ENCODE results near the gene AIG1. TPM values are rescaled to one million over a fixed set of nuclear protein-coding genes. Genes with fewer than 3 reads are reported as not detected.
"Not testable (repeated sequence)": the region's sequence is repeated elsewhere in the genome, so short reads cannot be mapped to it uniquely, and the experiment has no call there.

AIG1 gene
- total and polyA plus RNA-seq, 2 experiments from 2014 or later = 92.8 to 102 TPM

- no peak for DNase-seq (ENCODE audit: low spot score)
- H2AFZ ChIP-seq = no peak overlapping the region
- no peaks in the 10 kb centered on the region for H3K36me3 ChIP-seq (replicated peaks; ENCODE audit: insufficient read depth, low read depth)
- TF ChIP-seq EZH2phosphoT487 (IDR thresholded peaks at IDR 0.05; ENCODE audit: low read depth, severe bottlenecking, unreplicated experiment) (no peak), EZH2 (IDR thresholded peaks at IDR 0.05; ENCODE audit: borderline replicate concordance) (no peak)
- TF ChIP-seq, protein P1, sequence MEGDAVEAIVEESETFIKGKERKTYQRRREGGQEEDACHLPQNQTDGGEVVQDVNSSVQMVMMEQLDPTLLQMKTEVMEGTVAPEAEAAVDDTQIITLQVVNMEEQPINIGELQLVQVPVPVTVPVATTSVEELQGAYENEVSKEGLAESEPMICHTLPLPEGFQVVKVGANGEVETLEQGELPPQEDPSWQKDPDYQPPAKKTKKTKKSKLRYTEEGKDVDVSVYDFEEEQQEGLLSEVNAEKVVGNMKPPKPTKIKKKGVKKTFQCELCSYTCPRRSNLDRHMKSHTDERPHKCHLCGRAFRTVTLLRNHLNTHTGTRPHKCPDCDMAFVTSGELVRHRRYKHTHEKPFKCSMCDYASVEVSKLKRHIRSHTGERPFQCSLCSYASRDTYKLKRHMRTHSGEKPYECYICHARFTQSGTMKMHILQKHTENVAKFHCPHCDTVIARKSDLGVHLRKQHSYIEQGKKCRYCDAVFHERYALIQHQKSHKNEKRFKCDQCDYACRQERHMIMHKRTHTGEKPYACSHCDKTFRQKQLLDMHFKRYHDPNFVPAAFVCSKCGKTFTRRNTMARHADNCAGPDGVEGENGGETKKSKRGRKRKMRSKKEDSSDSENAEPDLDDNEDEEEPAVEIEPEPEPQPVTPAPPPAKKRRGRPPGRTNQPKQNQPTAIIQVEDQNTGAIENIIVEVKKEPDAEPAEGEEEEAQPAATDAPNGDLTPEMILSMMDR (IDR thresholded peaks at IDR 0.05; ENCODE audit: poor library complexity) = no peak
- H4K20me1 ChIP-seq (ENCODE audit: insufficient read depth, poor library complexity, severe bottlenecking) = no peaks in the 10 kb centered on the region
- no peak overlapping the region for H3K4me2 ChIP-seq
- no peaks in the 10 kb centered on the region for H3K9me3 ChIP-seq (ENCODE audit: low read depth)
- H3K9me2 ChIP-seq (replicated peaks; ENCODE audit: insufficient read depth) = no peaks in the 10 kb centered on the region
- no peaks in the 10 kb centered on the region for H3K27me3 ChIP-seq
- H3K4me1 ChIP-seq (ENCODE audit: insufficient read depth) = no peaks in the 10 kb centered on the region
- H3K79me2 ChIP-seq = no peaks in the 10 kb centered on the region
- 68% methylated on average over 5 of the region's 5 CpGs for WGBS (ENCODE audit: low lambda C conversion rate, missing lambda C conversion rate)
- no peak overlapping the region for H3K4me3 ChIP-seq
- no peak overlapping the region for H3K27ac ChIP-seq
These were observed 41.7 kb upstream of the AIG1 start for GRCh38 chr6:143018955-143019354.

DNA sequence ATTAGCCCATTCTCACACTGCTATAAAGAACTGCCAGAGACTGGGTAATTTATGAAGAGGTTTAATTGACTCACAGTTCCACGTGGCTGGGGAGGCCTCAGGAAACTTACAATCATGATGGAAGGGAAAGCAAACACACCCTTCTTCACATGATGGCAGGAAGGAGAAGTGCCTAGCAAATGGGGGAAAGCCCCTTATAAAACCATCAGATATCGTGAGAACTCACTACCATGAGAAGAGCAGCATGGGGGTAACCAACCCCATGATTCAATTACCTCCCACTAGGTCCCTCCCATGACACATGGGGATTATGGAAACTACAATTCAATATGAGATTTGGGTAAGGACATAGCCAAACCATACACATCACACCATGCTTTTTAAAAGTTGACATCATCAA is 39.8 kb upstream of the AIG1 start:
- H3K4me3 ChIP-seq, H2AFZ ChIP-seq: not testable (repeated sequence)
- WGBS (ENCODE audit: low lambda C conversion rate, missing lambda C conversion rate) = 74% methylated on average over 2 of the region's 2 CpGs

DNA sequence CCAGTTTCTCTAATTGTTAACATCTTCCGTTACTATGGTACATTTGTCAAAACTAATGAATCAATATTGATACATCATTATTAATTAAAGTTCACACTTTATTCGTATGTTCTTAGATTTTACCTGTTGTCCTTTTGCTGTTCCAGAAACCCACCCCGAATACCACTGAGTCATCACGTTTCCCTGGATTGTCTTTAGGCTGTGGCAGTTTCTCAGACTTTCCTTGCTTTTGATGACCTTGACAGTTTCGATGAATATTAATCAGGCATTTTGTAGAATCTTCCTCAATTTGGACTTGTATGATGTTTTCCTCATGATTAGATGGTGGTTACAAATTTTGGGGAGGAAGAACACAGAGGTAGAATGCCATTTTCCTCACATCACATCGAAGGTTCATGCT is 39.1 kb upstream of the AIG1 start:
- Histone ChIP-seq H3K27me3 (no peaks in the 10 kb centered on the region), H3K9me3 (ENCODE audit: low read depth) (no peaks in the 10 kb centered on the region), H3K4me2 (no peak overlapping the region), H3K79me2 (no peaks in the 10 kb centered on the region), H3K9me2 (replicated peaks; ENCODE audit: insufficient read depth) (no peaks in the 10 kb centered on the region), H2AFZ (no peak overlapping the region), H3K36me3 (replicated peaks; ENCODE audit: insufficient read depth, low read depth) (no peaks in the 10 kb centered on the region), H4K20me1 (ENCODE audit: insufficient read depth, poor library complexity, severe bottlenecking) (no peaks in the 10 kb centered on the region), H3K4me1 (ENCODE audit: insufficient read depth) (no peaks in the 10 kb centered on the region), H3K27ac (no peak overlapping the region), H3K4me3 (no peak overlapping the region)
- WGBS (ENCODE audit: low lambda C conversion rate, missing lambda C conversion rate) = 95% methylated on average over 6 of the region's 6 CpGs
- TF ChIP-seq, protein P1 (IDR thresholded peaks at IDR 0.05; ENCODE audit: poor library complexity) = no peak
- no peak for TF ChIP-seq EZH2phosphoT487 (IDR thresholded peaks at IDR 0.05; ENCODE audit: low read depth, severe bottlenecking, unreplicated experiment)
- no peak for TF ChIP-seq EZH2 (IDR thresholded peaks at IDR 0.05; ENCODE audit: borderline replicate concordance)
- no peak for DNase-seq (ENCODE audit: low spot score)

More for the DNA sequence above, 39.8 kb upstream of the AIG1 start:
- DNase-seq (ENCODE audit: low spot score); H3K4me2 ChIP-seq; H4K20me1 ChIP-seq (ENCODE audit: insufficient read depth, poor library complexity, severe bottlenecking); H3K9me2 ChIP-seq (replicated peaks; ENCODE audit: insufficient read depth); H3K9me3 ChIP-seq (ENCODE audit: low read depth); H3K27me3 ChIP-seq; H3K79me2 ChIP-seq; H3K36me3 ChIP-seq (replicated peaks; ENCODE audit: insufficient read depth, low read depth); H3K27ac ChIP-seq; H3K4me1 ChIP-seq (ENCODE audit: insufficient read depth): not testable (repeated sequence)

- 88% methylated on average over 2 of the region's 2 CpGs for WGBS (ENCODE audit: low lambda C conversion rate, missing lambda C conversion rate)
- H3K27me3 ChIP-seq = no peaks in the 10 kb centered on the region
- TF ChIP-seq EZH2phosphoT487 (IDR thresholded peaks at IDR 0.05; ENCODE audit: low read depth, severe bottlenecking, unreplicated experiment) (no peak), EZH2 (IDR thresholded peaks at IDR 0.05; ENCODE audit: borderline replicate concordance) (no peak)
- TF ChIP-seq, protein P1 (IDR thresholded peaks at IDR 0.05; ENCODE audit: poor library complexity) = no peak
- H3K4me2 ChIP-seq = no peak overlapping the region
- no peaks in the 10 kb centered on the region for H3K9me3 ChIP-seq (ENCODE audit: low read depth)
- no peak overlapping the region for H3K4me3 ChIP-seq
- H3K9me2 ChIP-seq (replicated peaks; ENCODE audit: insufficient read depth) = no peaks in the 10 kb centered on the region
- H3K4me1 ChIP-seq (ENCODE audit: insufficient read depth) = no peaks in the 10 kb centered on the region
- no peaks in the 10 kb centered on the region for H4K20me1 ChIP-seq (ENCODE audit: insufficient read depth, poor library complexity, severe bottlenecking)
- H3K36me3 ChIP-seq (replicated peaks; ENCODE audit: insufficient read depth, low read depth) = no peaks in the 10 kb centered on the region
- DNase-seq (ENCODE audit: low spot score) = no peak
- no peaks in the 10 kb centered on the region for H3K79me2 ChIP-seq
- no peak overlapping the region for H3K27ac ChIP-seq
- H2AFZ ChIP-seq = no peak overlapping the region
These were observed 38.1 kb upstream of the AIG1 start for GRCh38 chr6:143022587-143022986.

Measured in hepatocyte (in vitro differentiated cells).